GM19438 (cell line): ENCODE measurements around the gene ADCY2.

Experiments
- ATAC-seq: cut with Tn5 transposase; IDR thresholded peaks from one replicate; pipeline ENCODE4 v1.9.1; 2021; ENCODE audit warnings: low read depth; ENCODE audit not compliant: unreplicated experiment

The ADCY2 gene

GRCh38 chr5:7577381-7577780 lies 181.4 kb downstream of the ADCY2 start:
- ATAC-seq, result no peak

- ATAC-seq, result no peak
Measured at GRCh38 chr5:7578071-7578470, 182.1 kb downstream of the ADCY2 start.

- no peak for ATAC-seq
Measured at GRCh38 chr5:7584749-7585148, 188.8 kb downstream of the ADCY2 start.

- ATAC-seq, result no peak
Measured at GRCh38 chr5:7585807-7586206, 189.9 kb downstream of the ADCY2 start.

- ATAC-seq, result no peak
Measured at GRCh38 chr5:7586480-7586879, 190.5 kb downstream of the ADCY2 start.

- ATAC-seq, result no peak
Measured at GRCh38 chr5:7589800-7590199, 193.9 kb downstream of the ADCY2 start.

GRCh38 chr5:7592910-7593309 lies 197.0 kb downstream of the ADCY2 start:
- ATAC-seq, result no peak

GRCh38 chr5:7597059-7597642 lies 201.2 kb downstream of the ADCY2 start:
- ATAC-seq, result no peak

GRCh38 chr5:7606840-7607465 lies 211.0 kb downstream of the ADCY2 start:
- ATAC-seq, result no peak

GRCh38 chr5:7608772-7609171 lies 212.8 kb downstream of the ADCY2 start:
- ATAC-seq, result no peak

GRCh38 chr5:7609726-7610125 lies 213.8 kb downstream of the ADCY2 start:
- ATAC-seq, result no peak

GRCh38 chr5:7610531-7611177 lies 214.7 kb downstream of the ADCY2 start:
- ATAC-seq, result no peak

GRCh38 chr5:7611518-7611917 lies 215.6 kb downstream of the ADCY2 start:
- ATAC-seq, result no peak

- ATAC-seq, result no peak
Measured at GRCh38 chr5:7615566-7616061, 219.7 kb downstream of the ADCY2 start.

GRCh38 chr5:7616897-7617296 lies 221.0 kb downstream of the ADCY2 start:
- ATAC-seq, result no peak

GRCh38 chr5:7622498-7622897 lies 226.6 kb downstream of the ADCY2 start:
- no peak for ATAC-seq

GRCh38 chr5:7625740-7626139 lies 229.8 kb downstream of the ADCY2 start:
- no peak for ATAC-seq

GRCh38 chr5:7628248-7628647 lies 232.3 kb downstream of the ADCY2 start:
- ATAC-seq, result no peak

GRCh38 chr5:7628820-7629219 lies 232.9 kb downstream of the ADCY2 start:
- ATAC-seq, result no peak

- no peak for ATAC-seq
Measured at GRCh38 chr5:7629561-7629960, 233.6 kb downstream of the ADCY2 start.

GRCh38 chr5:7634837-7635236 lies 238.9 kb downstream of the ADCY2 start:
- no peak for ATAC-seq

GRCh38 chr5:7638456-7638855 lies 242.5 kb downstream of the ADCY2 start:
- ATAC-seq, result no peak
